Measurements from ENCODE around the gene SYT3.

DNA sequence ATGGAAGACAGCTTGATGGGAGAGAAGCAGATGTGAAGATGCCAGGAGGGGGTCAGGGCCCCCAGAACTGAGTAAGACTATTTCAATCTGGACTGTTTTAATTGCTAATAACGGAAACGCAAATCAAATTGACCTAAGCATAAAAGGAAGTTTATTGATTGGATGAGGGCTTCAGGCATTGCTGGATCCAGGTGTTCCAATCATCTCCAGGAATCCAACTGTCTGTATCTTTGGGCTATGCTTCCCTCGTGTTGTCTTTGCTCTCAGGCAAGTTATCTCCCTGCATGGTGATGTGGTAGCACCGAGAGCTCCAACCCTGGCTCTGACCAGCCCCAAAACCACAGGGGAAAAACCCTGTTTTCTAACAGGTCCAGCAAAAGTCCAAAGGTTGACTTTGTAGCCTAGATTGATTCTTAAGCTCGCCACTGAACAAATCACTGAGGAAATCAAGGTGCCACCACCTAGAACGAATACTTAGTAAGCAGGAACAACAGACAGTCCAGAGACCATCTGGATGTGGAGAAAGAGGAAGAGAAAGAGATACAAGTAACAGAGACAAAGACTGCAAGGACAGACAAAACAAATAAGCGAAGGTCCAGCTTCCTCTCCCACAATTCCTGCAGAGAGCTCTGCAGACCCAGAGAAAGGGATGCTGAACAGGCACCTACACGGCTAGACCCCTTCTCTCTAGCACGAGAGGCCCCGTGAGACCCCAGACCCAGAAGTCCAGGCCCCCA is 8.4 kb upstream of the SYT3 start:
- TF ChIP-seq, protein P1, sequence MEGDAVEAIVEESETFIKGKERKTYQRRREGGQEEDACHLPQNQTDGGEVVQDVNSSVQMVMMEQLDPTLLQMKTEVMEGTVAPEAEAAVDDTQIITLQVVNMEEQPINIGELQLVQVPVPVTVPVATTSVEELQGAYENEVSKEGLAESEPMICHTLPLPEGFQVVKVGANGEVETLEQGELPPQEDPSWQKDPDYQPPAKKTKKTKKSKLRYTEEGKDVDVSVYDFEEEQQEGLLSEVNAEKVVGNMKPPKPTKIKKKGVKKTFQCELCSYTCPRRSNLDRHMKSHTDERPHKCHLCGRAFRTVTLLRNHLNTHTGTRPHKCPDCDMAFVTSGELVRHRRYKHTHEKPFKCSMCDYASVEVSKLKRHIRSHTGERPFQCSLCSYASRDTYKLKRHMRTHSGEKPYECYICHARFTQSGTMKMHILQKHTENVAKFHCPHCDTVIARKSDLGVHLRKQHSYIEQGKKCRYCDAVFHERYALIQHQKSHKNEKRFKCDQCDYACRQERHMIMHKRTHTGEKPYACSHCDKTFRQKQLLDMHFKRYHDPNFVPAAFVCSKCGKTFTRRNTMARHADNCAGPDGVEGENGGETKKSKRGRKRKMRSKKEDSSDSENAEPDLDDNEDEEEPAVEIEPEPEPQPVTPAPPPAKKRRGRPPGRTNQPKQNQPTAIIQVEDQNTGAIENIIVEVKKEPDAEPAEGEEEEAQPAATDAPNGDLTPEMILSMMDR (IDR thresholded peaks at IDR 0.05) = no peak
- TF ChIP-seq POLR2A (IDR thresholded peaks at IDR 0.05) = no peak
